Left cardiac atrium (tissue), 4 donors: ENCODE results near the gene CPLX1. TPM values are rescaled to one million over a fixed set of nuclear protein-coding genes. Genes with fewer than 3 reads are reported as not detected.
A peak's percentile ranks its signal among the peaks of the same experiment; 100 is the strongest.

ENCODE experiments used
- ATAC-seq, 2 donors: fragments of 200-7000 bp; cut with Tn5 transposase; one replicate each; pipeline ENCODE4 v1.9.1; 2020; ENCODE audit warnings: mild to moderate bottlenecking in 2 of 2, moderate library complexity in 2 of 2
- DNase-seq: peaks from one replicate; pipeline ENCODE4 v3.0.0-alpha.2; 2020
- intact Hi-C, 2 donors: fragments of 100-400 bp; cut with DNase I; formaldehyde crosslinking; loops; one replicate each; pipeline versions ENCODE4 v1.14.1 to v1.15.1; 2022 to 2023
- total RNA-seq, 2 donors: library from RNA; stranded (reverse); fragmentation: NEBNext Ultra II Directional; extraction: Animal tissue kit (Norgen Biotek cat#: 25700); gene quantifications; one replicate each; pipeline ENCODE4 v1.2.1, GENCODE V29; 2021
- donor health status: DM: no; HTN: yes; CAD: no.
- donor health status: DM: no; HTN: yes; CAD: no; lungs with severe emphysema.
- donor health status: DM: yes; HTN: yes; CAD: no.
- donor health status: Dilated cardiomyopathy.

Gene CPLX1
- total RNA-seq, 2 donors from 2014 or later: 5.6 to 9.4 TPM

DNA sequence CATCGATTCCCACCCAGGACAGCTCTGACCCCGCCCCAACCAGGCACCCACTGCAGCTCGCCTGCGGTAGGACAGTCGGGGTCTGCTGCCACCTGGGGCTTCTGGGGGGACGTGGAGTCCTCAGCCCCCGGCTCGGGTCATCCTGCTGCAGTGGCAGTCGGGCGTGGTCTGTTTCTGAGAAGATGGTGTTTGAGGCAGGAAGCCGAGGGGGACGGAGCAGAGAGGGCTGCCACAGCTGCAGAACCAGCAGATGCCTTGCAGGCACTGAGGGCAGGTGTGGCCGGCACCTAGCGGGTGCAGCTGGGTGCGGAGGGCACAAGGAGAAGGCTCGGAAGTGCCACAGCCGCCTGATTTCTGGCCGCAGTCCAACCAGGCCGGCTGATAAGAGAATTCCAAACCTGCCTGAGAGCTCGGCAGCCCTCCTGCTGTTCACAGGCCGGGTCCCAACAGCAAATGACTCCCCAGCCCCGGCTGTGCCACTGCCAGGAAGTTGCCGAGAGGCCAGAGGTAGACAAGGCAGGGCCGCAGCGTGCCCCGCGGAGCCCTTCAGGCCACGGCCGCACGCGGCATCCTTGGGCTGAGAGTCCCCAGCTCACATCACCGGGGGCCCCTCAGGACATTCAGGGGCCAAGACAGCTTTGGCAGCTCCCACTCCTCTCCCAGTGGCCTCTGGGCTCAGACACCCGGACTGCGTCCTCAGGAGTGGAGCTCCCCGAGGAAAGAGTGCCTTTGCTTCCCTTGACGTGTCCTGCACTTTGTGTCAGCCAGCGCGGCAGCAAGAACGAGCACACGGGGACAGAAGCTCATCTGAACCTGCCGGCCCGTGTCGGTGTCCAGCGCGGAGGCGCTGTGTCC, 9.4 kb upstream of the CPLX1 start:
- intact Hi-C loops: no loop called here
- ATAC-seq: peak; percentile 45 to 48
- DNase-seq: no peak

DNA sequence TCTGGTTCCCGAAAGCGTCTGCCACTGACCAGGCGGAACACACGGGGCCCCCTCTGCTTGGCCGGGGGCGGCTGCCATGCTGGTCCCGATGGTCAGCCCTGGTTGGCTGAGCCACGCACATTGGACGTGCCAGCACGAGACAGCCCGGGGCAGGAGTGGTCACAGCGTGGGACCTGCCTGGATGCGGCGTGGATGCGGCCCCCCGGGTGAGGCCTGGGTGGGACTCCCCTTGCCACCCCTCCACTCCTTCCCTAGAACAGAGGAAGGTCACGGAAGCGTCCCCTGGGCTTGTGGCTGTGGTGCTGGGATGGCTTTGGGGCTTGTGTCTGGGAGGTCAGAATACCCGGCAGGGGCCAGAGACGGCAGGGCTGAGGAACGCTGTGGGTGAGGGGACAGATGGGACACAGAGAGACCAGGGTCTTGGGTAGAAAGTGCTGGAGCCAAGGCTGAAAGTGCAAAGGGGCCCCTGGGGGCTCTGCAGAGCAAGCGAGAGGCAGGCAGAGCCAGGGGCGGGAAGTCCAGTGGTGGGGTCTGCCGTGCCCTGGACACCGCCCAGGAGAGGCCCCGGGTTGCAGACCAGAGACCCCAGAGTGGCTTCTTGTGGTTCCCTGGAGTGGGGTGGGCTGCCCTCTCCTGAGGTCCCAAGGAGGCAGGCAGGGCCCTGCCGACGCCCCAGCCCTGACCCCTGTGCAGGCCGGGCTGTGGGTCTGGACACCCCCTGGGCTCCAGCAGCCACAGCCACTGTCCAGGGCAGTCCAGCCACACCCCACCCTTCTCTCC, 8.6 kb upstream of the CPLX1 start:
- intact Hi-C loops: no loop called here
- ATAC-seq: no peak
- no peak for DNase-seq

DNA sequence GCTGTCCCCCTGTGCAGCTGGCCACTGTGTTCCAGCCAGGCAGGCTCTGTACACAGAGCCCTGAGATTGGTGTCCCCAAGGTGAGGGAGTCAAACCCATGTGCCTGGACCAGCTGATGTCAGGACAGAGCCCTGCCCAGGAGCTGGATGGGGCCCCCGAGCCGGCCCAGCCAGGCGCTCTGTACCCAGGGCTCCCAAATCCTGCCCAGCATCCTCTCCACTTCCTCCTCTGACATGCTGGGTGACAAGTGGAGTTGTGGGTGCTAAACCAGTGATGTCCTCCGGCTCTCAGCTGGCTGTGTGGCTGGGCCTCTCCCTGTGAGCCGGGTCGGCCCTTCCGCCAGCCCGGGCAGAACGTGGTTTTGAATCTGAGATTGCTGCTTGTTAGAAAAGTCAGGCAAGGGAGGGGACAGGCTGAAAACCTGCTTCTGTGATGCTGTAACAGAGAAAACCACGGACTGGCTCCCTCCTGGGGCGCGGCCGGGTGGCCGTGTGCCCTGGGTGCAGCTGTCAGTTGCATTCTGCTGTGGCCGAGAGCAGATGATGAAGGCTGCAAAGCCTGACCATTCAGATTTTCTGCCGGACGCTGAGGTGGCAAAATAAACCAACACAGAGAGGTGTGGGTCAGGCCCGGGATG, 7.9 kb upstream of the CPLX1 start:
- DNase-seq (no peak), ATAC-seq (no peak)
- intact Hi-C loops: no loop called here

DNA sequence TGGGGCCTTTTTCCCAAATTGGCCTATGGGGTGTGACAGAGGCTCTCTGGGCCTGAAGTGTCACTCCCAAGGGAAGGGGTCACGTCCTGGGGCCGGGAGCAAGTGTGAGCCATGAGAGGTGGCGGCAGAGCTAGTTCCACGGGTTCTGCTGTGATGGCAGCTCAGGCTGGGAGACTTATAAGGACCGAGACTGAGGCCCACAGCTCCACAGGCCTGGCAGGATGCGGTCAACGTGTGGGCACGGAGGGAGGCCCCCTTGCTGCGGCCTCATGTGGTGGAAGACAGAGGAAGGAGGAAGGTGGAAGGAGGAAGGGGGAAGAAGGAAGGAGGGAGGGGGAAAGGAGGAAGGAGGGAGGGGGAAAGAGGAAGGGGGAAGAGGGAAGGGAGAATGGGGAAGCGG, 7.2 kb upstream of the CPLX1 start:
- DNase-seq: no peak

DNA sequence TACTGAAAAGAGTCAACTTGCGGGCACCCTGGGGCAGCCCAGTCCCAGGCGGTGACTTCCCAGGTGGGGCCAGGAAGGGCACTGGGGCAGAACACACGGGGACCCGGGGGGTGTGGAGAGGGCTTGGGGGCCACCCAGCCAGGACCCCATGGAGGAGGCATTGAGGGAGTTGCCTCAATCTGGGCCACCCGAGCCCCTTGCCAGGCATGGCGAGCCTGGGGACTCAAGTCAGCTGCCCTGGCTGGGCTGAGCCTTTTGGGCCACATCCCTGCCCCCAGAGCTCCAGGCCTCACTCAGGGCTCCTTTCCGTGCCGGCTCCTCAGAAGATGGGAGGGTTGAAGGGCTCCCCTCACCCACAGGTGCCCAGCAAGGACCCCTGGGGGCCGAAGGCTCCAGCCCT, 6.6 kb upstream of the CPLX1 start:
- no peak for DNase-seq
- intact Hi-C loops: no loop called here
- ATAC-seq: no peak

More for the DNA sequence above, 7.2 kb upstream of the CPLX1 start:
- intact Hi-C loops: no loop called here
- ATAC-seq: no peak

DNA sequence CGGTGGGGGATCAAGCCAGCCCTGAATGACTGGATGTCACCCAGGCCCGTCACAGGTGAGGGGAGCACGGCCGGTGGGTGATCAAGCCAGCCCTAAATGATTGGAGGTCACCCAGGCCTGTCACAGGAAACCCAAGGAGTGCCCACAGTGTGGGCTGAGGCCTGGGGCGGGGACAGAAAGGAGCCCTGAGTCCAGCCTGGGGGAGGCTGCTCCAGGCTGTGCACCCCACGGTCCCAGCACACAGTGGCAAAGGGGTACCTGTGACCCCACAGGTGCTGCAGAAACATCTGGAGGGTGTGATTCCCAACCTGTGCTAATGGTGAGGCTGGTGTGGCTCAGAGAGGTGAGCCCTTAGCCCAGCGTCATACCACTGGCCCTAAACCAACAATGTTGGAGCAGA, 6.2 kb upstream of the CPLX1 start:
- intact Hi-C loops: no loop called here
- ATAC-seq (no peak), DNase-seq (no peak)

DNA sequence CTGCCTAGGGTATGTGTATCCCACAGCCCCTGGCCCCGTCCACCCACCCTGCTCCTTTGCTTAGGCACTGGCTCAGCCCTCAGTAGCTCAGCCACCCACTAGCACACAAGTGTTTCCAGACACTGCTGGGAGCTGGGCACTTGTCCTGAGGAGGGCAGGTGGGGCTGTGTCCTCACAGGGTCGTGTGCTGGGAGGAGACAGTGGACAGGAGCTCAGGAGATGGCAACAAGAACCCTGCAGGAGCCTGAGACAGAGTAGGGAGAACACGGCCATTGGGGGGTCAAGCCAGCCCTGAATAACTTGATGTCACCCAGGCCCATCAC, 5.5 kb upstream of the CPLX1 start:
- intact Hi-C loops: no loop called here
- DNase-seq (no peak), ATAC-seq (no peak)

DNA sequence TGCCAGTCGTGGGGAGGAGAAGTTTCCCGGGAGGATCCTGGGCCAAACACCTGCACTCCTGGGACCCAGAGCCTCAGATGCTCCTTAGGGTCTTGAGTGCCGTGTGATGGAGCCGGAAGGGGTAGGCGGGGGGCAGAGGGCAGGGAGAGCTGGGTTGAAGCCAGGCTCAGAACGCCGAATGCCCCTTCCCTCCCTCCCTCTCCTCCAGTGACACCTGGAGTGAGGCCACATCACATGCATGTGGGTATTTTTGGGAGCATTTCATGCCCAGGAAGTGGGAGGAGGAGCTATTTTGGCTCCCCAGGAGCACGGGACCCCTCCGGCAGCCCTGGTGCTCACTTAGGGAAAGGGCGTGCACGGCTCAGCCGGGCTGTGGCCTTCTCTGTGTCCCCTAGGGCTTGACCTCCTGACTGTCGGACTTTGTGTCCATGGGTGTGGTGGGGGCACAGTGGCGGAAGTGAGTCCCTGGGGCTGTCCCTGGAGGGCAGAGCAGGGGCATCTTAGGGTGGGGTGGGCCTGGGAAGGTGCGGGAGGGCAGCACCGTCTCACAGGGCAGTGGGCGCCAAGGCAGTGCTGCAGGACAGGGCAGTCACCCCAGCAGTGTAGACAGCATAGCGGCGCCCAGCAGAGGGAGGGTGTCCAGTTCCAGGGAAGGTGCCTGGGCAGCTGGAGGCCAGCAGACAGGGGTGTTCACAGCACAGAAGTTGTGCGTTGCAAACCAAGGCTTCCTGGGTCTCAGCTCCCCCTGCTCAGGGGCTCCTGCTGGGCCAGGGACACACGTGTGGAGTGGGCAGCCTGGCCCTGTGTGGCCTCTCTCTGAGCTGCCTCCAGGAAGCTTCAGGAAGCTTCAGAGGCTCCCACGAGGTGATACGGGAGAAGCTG, 4.9 kb upstream of the CPLX1 start:
- intact Hi-C loops: no loop called here
- ATAC-seq (no peak), DNase-seq (no peak)

DNA sequence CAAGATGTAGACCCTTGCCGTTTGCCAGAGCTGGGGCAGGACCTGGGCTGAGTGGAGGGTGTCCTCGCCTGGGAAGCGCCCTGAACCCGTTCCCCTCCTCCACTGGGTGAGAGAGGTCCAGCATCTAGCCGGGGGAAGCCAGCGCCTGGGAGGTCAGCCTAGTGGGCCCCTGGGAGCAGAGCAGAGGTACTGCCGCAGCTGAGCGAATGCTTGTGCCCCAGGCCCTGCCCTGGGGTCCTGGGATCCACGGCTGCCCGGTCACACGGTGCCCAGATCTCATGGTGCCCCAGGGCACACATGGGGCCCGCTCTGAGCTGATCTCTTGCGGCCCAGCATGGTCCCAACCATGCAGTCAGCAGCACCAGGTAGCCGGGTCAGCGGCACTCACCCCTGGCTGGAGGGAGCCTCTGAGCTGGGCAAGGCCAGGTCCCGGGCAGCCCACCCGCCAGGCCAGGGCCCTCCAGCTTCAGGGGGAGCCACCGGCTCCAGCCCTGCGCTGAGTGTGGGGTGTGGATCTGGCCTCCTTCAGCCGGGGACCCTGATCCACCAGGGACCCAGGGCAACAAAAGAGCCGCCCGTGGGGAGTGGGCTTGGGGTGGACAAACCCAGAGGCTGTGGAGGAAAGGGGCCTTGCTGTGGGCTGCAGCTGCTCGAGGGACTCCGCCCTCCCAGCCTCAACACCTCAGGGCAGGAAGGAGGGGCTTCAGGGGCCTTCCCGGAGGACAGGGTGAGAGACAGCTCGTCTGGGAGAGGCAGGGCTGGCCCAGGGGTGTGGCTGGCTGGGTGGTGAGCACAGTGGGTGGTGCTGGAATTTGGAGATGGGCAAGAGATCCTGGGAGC, 4.1 kb upstream of the CPLX1 start:
- no peak for ATAC-seq

DNA sequence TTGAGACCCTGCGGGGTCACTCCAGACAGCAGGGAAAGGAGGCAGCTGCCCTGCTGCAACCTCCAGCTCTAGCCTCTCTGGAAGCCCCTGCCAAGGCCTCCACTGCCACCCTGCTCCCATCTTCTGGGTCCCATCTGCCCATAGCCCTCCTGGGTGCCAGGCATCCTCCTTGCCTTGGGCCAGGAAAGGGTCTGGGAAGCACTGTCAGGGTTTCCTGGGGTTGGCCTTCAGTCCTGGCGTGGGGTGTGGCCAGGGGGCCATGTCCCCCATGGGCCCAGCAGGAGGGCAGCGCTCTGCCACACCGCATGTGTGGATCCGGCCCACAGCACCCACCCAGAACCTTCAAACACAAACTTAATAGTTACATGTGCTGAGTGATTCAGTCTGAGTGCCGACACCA, 3.4 kb upstream of the CPLX1 start:
- DNase-seq (no peak), ATAC-seq (no peak)
- intact Hi-C loops: no loop called here

More for the DNA sequence above, 4.1 kb upstream of the CPLX1 start:
- no peak for DNase-seq
- intact Hi-C loops: no loop called here

DNA sequence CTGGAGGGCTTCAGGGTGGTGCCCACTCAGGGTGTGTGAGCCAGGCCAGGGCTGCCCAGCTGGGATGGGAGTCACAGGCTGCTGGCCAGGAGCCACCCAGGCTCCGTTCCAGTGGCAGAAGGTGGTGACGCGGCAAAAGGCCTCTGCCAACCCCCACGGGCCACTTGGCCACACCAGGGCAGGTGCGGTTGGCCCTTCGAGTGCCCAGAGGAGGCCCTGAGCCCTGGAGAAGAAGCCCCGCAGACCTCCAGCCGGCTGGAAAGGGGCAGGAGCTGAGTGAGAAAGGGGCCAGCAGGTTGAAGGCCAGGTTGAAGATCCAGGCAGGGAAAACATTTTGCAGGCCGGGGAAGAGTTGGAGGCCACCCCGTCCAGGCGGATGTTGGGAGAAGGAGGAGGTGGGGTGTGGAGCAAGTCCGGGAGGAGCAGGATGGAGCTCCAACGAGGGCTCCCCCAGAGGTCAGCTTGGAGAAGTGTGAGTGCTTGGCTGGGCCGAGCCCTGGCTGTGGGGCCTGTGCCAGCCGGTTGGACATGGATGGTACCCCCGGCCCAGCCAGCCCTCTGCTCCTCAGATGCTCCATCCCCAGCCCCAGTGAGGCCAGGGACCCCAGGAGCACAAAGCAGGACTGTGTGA, 2.8 kb upstream of the CPLX1 start:
- ATAC-seq (peak; percentile 15 to 20), DNase-seq (no peak)
- intact Hi-C loops: no loop called here

DNA sequence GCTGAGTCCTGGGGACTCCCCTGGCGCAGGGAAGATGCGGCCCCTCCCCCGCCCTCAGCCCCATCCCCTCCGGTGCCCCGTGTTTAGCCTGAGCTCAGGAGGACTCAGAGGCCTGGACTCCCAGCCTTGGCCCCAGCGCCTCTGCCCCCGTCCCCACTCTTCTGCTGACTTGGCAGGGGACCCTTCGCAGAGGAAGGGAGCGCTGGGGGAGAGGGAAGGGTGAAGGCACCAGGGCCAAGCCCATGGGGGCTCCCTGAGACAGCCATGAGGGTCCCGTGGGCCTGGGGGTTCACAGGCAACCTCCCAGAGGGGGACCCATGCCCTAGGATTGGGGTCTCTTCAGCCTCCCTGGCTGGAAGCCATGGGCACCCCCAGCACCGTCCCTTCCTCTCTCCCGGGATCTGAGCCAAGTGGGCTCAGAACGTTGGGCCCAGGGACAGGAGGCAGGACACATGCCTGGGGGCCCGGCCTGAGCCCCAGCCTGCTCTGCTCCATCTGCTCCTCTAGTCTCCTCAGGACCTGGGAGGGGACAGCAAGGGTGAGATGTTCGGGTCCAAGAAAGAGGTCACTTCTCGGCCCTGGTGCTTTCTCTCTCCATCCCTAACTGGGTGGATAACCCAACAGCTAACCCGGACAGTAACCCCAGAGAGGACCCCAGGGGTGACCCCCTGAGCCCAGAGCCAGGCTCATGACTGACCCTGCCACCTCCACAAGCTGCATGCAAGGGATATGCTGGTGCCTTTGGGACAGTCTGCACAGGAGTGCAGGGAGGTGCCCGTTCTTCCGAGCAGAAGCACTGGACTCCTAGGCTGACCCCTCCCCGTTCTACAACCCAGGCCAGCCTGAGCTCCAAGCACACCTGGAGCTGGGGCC, 1.5 kb upstream of the CPLX1 start:
- intact Hi-C loops: no loop called here
- DNase-seq (no peak), ATAC-seq (no peak)

DNA sequence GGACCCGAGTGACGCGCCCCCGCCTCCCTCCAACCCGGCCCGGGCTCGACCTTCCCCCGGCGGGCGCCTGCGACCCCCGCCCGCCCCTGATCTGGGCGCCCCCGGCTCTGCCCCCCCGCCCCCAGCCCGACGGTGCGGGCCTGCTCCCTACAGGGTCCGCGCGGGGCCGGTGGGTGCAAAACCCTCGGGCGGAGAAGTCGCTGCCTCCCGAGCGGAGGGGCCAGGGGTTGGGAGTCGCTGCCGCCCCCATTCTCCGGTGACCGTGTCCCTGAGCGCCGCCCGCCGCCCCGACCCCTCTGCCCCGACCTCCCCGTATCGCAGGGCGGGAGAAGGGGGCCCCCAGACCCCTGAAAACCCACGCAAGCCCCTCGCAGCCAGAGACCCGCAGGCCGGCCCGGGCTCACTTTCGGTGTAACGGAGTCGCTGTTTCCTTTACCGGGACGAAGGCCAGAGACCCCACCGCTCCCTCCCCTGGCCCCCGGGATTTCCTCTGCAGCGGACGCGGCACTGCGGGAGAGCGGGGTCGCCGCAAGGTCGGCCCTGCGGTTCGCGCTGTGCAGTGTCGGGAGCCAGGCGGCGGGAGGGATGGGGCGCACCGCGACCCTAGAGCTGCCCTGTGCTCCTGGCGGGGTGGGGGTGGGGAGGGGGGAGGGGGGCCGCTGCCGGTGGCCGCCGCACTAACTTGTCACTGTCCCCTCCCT, 729 bp upstream of the CPLX1 start:
- DNase-seq (no peak), ATAC-seq (no peak)
- intact Hi-C loops: no loop called here

DNA sequence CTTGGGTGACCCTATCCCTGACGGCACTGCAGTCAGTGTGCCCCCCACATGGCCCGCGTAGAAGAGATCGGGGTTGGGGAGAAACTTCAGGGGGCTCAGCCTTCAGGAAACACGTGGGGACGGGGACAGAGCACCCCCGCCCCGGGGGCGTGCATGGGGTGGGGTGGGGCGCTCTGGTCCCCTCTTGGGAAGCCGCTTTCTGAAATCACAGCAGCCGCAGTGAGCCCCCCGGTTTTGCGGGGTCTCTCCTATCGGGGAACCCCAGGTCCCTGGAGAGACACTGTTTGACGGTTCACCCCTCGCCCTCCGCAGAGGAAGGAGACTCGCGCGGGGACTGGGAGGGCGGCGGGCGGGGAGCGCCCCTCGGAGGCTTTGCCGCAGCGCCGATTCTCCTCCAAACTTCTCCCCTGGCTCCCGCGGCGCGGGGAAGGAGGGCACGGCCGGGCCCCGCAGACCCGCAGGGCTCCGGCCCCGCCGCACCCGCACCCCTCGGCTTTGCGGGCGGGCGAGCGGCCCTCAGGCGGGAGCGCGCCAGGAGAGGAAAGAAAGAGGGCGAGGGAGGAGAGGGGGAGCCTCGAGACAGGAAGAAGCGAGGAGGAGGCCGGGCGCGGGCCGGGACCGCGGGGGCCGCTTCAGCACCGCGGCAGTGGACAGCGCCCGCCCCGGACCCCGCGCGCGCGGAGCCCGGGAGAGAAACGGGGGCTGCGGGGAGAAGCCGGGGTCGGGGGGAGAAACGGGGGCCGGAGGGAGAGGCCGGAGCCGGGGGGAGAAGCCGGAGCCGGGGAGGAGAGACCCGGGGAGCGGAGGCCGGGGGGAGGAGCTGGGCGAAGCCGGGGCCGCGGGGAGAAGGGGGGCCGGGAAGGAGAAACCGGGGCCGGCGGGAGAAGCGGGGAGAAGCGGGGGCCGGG, 612 bp downstream of the CPLX1 start:
- intact Hi-C loops: no loop called here
- ATAC-seq (peak; percentile 55 to 67), DNase-seq (no peak)

DNA sequence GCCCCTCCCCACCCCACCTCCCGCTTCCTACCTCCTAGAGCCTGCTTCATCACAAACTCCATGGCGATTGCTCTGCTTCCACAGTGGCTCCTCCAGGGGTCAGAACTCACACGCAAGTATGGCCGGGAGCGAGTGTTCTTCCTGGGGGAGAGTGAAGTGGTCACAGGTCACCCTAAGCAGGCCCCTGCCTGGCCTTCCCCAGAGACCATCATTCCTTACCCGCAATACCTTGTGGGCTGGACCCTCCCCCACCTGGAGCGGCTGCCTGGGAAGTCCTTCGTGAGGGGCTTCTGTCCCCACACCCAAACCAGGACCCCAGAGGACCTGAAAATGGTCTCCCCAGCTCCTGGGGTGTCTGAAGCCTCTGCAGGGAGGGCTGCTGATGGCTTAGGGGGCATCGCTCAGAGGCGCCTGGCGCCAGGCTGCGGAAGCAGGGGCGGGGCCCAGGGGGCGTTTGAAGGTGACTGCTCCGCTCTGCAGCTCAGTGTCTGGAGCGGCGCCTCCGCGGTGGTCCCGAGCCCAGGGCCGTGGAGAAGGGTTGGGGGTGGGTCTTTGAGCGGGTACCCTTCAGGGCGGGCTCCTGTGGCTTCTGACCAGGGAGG, 1.4 kb downstream of the CPLX1 start:
- DNase-seq (no peak), ATAC-seq (no peak)
- intact Hi-C loops: no loop called here
